HepG2 (cell line): ENCODE results near the gene PCLO.

Experiments used
- EZH2 ChIP-seq: conservative IDR thresholded peaks from 2 replicates; pipeline ENCODE4 v1.6.1; 2012; ENCODE audit warnings: mild to moderate bottlenecking, low read depth, low read length, moderate library complexity
- MAFK ChIP-seq, 2 experiments: IDR thresholded peaks in 1 of 2; conservative IDR thresholded peaks in 1 of 2; 2 replicates each; pipeline ENCODE4 v1.6.1; 2011; ENCODE audit warnings: improper control_type of control experiment in 2 of 2, low read length in 2 of 2
- PCBP2 ChIP-seq: fragments of 200-400 bp; formaldehyde crosslinking; optimal IDR thresholded peaks from 2 replicates; pipeline ENCODE3; 2018; ENCODE audit warnings: low read length, low read depth; ENCODE audit not compliant: poor library complexity, severe bottlenecking
- PHB2 ChIP-seq: fragments of 450-650 bp; IDR thresholded peaks from 2 replicates; pipeline ENCODE4 v1.6.1; 2018; ENCODE audit not compliant: partially characterized antibody
- RAD21 ChIP-seq: fragments of 450-650 bp; formaldehyde crosslinking; IDR thresholded peaks from 2 replicates; pipeline ENCODE4 v1.5.0; 2020; ENCODE audit warnings: mild to moderate bottlenecking
- RBAK ChIP-seq: sonication (generic); formaldehyde crosslinking; IDR thresholded peaks from 2 replicates; pipeline ENCODE4 v1.5.1; 2020; ENCODE audit warnings: mild to moderate bottlenecking, missing genetic modification reagents
- TRIM24 ChIP-seq: sonication (generic); formaldehyde crosslinking; IDR thresholded peaks from 2 replicates; pipeline ENCODE4 v1.8.0; 2022; ENCODE audit warnings: mild to moderate bottlenecking, missing genetic modification reagents
- TF ChIP-seq, protein P1 (sequence below): sonication (generic); IDR thresholded peaks from 2 replicates; pipeline ENCODE4 v1.6.1; 2016; ENCODE audit warnings: low read depth, borderline replicate concordance
- TF ChIP-seq, protein P2 (sequence below): fragments of 450-650 bp; IDR thresholded peaks from 2 replicates; pipeline ENCODE4 v1.6.1; 2017; ENCODE audit warnings: mild to moderate bottlenecking
- TF ChIP-seq, protein P3 (sequence below), 2 experiments: fragments of 450-650 bp in 1 of 2; sonication (generic) in 1 of 2; formaldehyde crosslinking; IDR thresholded peaks; 2 replicates each; pipeline versions ENCODE4 v1.5.0 to v1.8.0; 2020 to 2022; ENCODE audit warnings: mild to moderate bottlenecking in 1 of 2, missing genetic modification reagents in 1 of 2
- TF ChIP-seq, protein P4 (sequence below): IDR thresholded peaks from 2 replicates; pipeline ENCODE4 v1.6.1; 2016; ENCODE audit warnings: low read depth, control low read depth

DNA sequence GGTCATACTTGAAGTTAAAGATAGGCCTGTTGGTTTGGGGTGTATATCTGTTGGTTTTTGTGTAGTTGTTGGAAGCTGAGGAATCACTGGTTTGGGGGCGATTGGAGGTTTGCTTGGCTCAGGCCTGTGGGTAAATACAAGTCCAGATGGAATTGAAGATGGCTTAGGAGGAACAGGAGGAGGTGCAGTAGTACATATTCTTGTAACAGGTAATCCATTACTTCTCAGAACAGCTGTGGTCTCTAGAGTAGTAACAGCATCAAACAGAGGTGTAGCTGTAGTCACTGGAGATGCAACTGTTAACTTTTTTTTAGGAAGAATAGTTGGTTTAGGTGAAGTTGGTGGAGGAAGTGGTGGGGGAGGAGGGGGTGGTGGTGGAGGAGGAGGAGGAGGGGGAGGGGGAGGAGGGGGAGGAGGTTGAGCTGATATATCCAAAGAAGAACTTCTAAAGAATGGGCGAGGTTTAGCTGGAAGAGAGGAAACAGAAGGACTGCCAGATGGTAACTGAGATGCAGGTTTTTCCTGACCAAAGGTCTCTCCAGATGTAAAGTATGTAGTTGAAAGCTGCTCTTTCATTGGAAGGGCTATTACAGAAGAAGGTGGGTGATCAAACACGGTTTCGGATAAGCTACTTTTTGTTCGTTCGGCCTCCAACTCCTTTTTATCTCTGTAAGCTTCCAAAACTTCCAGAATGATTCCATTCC is 209.2 kb downstream of the PCLO start:
- TF ChIP-seq PHB2: no peak
- no peak for TF ChIP-seq TRIM24 (CRISPR knock-in tag)
- TF ChIP-seq, protein P1, sequence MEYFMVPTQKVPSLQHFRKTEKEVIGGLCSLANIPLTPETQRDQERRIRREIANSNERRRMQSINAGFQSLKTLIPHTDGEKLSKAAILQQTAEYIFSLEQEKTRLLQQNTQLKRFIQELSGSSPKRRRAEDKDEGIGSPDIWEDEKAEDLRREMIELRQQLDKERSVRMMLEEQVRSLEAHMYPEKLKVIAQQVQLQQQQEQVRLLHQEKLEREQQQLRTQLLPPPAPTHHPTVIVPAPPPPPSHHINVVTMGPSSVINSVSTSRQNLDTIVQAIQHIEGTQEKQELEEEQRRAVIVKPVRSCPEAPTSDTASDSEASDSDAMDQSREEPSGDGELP: no peak
- no peak for TF ChIP-seq PCBP2
- no peak for TF ChIP-seq RAD21
- TF ChIP-seq, protein P2, sequence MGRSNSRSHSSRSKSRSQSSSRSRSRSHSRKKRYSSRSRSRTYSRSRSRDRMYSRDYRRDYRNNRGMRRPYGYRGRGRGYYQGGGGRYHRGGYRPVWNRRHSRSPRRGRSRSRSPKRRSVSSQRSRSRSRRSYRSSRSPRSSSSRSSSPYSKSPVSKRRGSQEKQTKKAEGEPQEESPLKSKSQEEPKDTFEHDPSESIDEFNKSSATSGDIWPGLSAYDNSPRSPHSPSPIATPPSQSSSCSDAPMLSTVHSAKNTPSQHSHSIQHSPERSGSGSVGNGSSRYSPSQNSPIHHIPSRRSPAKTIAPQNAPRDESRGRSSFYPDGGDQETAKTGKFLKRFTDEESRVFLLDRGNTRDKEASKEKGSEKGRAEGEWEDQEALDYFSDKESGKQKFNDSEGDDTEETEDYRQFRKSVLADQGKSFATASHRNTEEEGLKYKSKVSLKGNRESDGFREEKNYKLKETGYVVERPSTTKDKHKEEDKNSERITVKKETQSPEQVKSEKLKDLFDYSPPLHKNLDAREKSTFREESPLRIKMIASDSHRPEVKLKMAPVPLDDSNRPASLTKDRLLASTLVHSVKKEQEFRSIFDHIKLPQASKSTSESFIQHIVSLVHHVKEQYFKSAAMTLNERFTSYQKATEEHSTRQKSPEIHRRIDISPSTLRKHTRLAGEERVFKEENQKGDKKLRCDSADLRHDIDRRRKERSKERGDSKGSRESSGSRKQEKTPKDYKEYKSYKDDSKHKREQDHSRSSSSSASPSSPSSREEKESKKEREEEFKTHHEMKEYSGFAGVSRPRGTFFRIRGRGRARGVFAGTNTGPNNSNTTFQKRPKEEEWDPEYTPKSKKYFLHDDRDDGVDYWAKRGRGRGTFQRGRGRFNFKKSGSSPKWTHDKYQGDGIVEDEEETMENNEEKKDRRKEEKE: no peak
- no peak for TF ChIP-seq EZH2
- TF ChIP-seq, protein P3, sequence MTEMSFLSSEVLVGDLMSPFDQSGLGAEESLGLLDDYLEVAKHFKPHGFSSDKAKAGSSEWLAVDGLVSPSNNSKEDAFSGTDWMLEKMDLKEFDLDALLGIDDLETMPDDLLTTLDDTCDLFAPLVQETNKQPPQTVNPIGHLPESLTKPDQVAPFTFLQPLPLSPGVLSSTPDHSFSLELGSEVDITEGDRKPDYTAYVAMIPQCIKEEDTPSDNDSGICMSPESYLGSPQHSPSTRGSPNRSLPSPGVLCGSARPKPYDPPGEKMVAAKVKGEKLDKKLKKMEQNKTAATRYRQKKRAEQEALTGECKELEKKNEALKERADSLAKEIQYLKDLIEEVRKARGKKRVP (CRISPR knock-in tag; IDR thresholded peaks at IDR 0.05): no peak
- TF ChIP-seq, protein P4, sequence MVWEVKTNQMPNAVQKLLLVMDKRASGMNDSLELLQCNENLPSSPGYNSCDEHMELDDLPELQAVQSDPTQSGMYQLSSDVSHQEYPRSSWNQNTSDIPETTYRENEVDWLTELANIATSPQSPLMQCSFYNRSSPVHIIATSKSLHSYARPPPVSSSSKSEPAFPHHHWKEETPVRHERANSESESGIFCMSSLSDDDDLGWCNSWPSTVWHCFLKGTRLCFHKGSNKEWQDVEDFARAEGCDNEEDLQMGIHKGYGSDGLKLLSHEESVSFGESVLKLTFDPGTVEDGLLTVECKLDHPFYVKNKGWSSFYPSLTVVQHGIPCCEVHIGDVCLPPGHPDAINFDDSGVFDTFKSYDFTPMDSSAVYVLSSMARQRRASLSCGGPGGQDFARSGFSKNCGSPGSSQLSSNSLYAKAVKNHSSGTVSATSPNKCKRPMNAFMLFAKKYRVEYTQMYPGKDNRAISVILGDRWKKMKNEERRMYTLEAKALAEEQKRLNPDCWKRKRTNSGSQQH: no peak
- no peak for TF ChIP-seq RBAK (CRISPR knock-in tag)
- no peak for TF ChIP-seq MAFK (conservative IDR thresholded peaks at IDR 0.05 in 1 of 2, IDR thresholded peaks at IDR 0.05 in 1 of 2; ENCODE audit: low read length in 2 of 2)
